OCI-LY1 (cell line): Measurements from ENCODE around the gene VTI1A.

Experiments used
- H2AFZ ChIP-seq: fragments of 200-600 bp; sonication (generic), shearing (Covaris generic); 2 replicates; pipeline ENCODE4 v1.6.0; 2014; ENCODE audit warnings: antibody characterized with exemption, mild to moderate bottlenecking, low read length
- H3F3A ChIP-seq: fragments of 200-600 bp; sonication (generic), shearing (Covaris generic); 2 replicates; pipeline ENCODE4 v1.6.0; 2014; ENCODE audit warnings: mild to moderate bottlenecking, antibody characterized with exemption, low read length, moderate library complexity; ENCODE audit not compliant: insufficient read depth
- H3K27ac ChIP-seq: fragments of 200-600 bp; sonication (generic); 2 replicates; pipeline ENCODE4 v1.5.1; 2014; ENCODE audit warnings: low read length, mixed run types, mild to moderate bottlenecking, low read depth; ENCODE audit not compliant: poor library complexity, severe bottlenecking
- H3K27me3 ChIP-seq: fragments of 200-600 bp; sonication (generic); 2 replicates; pipeline ENCODE4 v1.6.0; 2014; ENCODE audit warnings: antibody characterized with exemption, mild to moderate bottlenecking, low read length, moderate library complexity; ENCODE audit not compliant: insufficient read depth
- H3K36me3 ChIP-seq: fragments of 200-600 bp; sonication (generic); 2 replicates; pipeline ENCODE4 v1.6.1; 2014; ENCODE audit warnings: mild to moderate bottlenecking, antibody characterized with exemption, low read length, moderate library complexity, mixed read lengths; ENCODE audit not compliant: insufficient read depth
- H3K4me1 ChIP-seq: fragments of 200-600 bp; sonication (generic); 2 replicates; pipeline ENCODE4 v1.5.1; 2014; ENCODE audit warnings: mild to moderate bottlenecking, low read length, moderate library complexity; ENCODE audit not compliant: insufficient read depth, severe bottlenecking
- H3K4me2 ChIP-seq: fragments of 200-600 bp; sonication (generic), shearing (Covaris generic); 2 replicates; pipeline ENCODE4 v1.6.1; 2014; ENCODE audit warnings: low read length
- H3K4me3 ChIP-seq: fragments of 200-600 bp; sonication (generic); 2 replicates; pipeline ENCODE4 v1.5.1; 2014; ENCODE audit warnings: low read length, low read depth, mild to moderate bottlenecking, mixed read lengths; ENCODE audit not compliant: poor library complexity, severe bottlenecking
- H3K79me2 ChIP-seq: fragments of 200-600 bp; shearing (Covaris generic); 2 replicates; pipeline ENCODE4 v1.6.1; 2016; ENCODE audit warnings: mixed run types, low read length, mixed read lengths; ENCODE audit not compliant: insufficient read depth
- H3K9ac ChIP-seq: fragments of 200-600 bp; sonication (generic), shearing (Covaris generic); 2 replicates; pipeline ENCODE4 v1.6.1; 2014; ENCODE audit warnings: mild to moderate bottlenecking, low read length, mixed read lengths
- H3K9me2 ChIP-seq: fragments of 200-600 bp; sonication (generic), shearing (Covaris generic); 2 replicates; pipeline ENCODE4 v1.6.1; 2014; ENCODE audit warnings: low read depth, mild to moderate bottlenecking, low read length, mixed read lengths
- H3K9me3 ChIP-seq: fragments of 200-600 bp; shearing (Covaris generic); 2 replicates; pipeline ENCODE4 v1.6.1; 2014; ENCODE audit warnings: low read length, mixed read lengths
- H4K20me1 ChIP-seq: fragments of 200-600 bp; sonication (generic), shearing (Covaris generic); 2 replicates; pipeline ENCODE4 v1.6.0; 2016; ENCODE audit warnings: mild to moderate bottlenecking, low read length; ENCODE audit not compliant: insufficient read depth
- CTCF ChIP-seq: fragments of 200-600 bp; sonication (generic), shearing (Covaris generic); IDR thresholded peaks from 2 replicates; pipeline ENCODE4 v1.5.1; 2017; ENCODE audit warnings: mild to moderate bottlenecking, antibody characterized with exemption, low read length, moderate library complexity, mixed read lengths
- EZH2 ChIP-seq: fragments of 200-600 bp; sonication (generic), shearing (Covaris generic); IDR thresholded peaks from 2 replicates; pipeline ENCODE4 v1.8.0; 2017; ENCODE audit warnings: borderline replicate concordance, mixed run types, mild to moderate bottlenecking, antibody characterized with exemption, low read length, moderate library complexity, mixed read lengths

VTI1A gene

GRCh38 chr10:112793202-112793921, 346.3 kb downstream of the VTI1A start:
- Histone ChIP-seq H3K4me1 (no peaks in the 10 kb centered on the region), H3K9me2 (no peaks in the 10 kb centered on the region), H2AFZ (no peak overlapping the region), H3K79me2 (no peaks in the 10 kb centered on the region), H3K9me3 (no peaks in the 10 kb centered on the region), H3F3A (no peaks in the 10 kb centered on the region), H4K20me1 (no peaks in the 10 kb centered on the region), H3K36me3 (no peaks in the 10 kb centered on the region), H3K4me2 (no peak overlapping the region), H3K4me3 (no peak overlapping the region), H3K27ac (no peak overlapping the region), H3K27me3 (no peaks in the 10 kb centered on the region), H3K9ac (no peak overlapping the region)
- no peak for TF ChIP-seq CTCF
- no peak for TF ChIP-seq EZH2

GRCh38 chr10:112794201-112794600, 347.2 kb downstream of the VTI1A start:
- Histone ChIP-seq H3K27me3 (no peaks in the 10 kb centered on the region), H3K9me3 (no peaks in the 10 kb centered on the region), H3K36me3 (no peaks in the 10 kb centered on the region), H3K79me2 (no peaks in the 10 kb centered on the region), H4K20me1 (no peaks in the 10 kb centered on the region), H3F3A (no peaks in the 10 kb centered on the region), H2AFZ (no peak overlapping the region), H3K4me2 (no peak overlapping the region), H3K4me3 (no peak overlapping the region), H3K4me1 (no peaks in the 10 kb centered on the region), H3K9ac (no peak overlapping the region), H3K9me2 (no peaks in the 10 kb centered on the region), H3K27ac (no peak overlapping the region)
- TF ChIP-seq EZH2, result no peak
- TF ChIP-seq CTCF, result no peak

- Histone ChIP-seq H3F3A (no peaks in the 10 kb centered on the region), H4K20me1 (no peaks in the 10 kb centered on the region), H3K27ac (no peak overlapping the region), H3K27me3 (no peaks in the 10 kb centered on the region), H3K4me3 (no peak overlapping the region), H3K4me2 (no peak overlapping the region), H3K9me3 (no peaks in the 10 kb centered on the region), H3K9me2 (no peaks in the 10 kb centered on the region), H3K36me3 (no peaks in the 10 kb centered on the region), H3K9ac (no peak overlapping the region), H3K79me2 (no peaks in the 10 kb centered on the region), H2AFZ (no peak overlapping the region), H3K4me1 (no peaks in the 10 kb centered on the region)
- no peak for TF ChIP-seq CTCF
- TF ChIP-seq EZH2, result no peak
These were observed 348.1 kb downstream of the VTI1A start for GRCh38 chr10:112795067-112795466.
